Neural crest cell (in vitro differentiated cells): Measurements from ENCODE around the gene RGS17. TPM values are rescaled to one million over a fixed set of nuclear protein-coding genes. Genes with fewer than 3 reads are reported as not detected.
"Not testable (repeated sequence)": the region's sequence is repeated elsewhere in the genome, so short reads cannot be mapped to it uniquely, and the experiment has no call there.

Experiments used
- DNase-seq: peaks from one replicate; pipeline ENCODE4 v3.0.0; 2021; ENCODE audit warnings: low read depth, mixed read lengths, low spot score
- H3K27ac Mint-ChIP-seq: one replicate; pipeline ENCODE4 v1.8.0; 2021; ENCODE audit warnings: mild to moderate bottlenecking, mixed read lengths; ENCODE audit not compliant: unreplicated experiment
- H3K27me3 Mint-ChIP-seq: 2 replicates; pipeline ENCODE4 v1.8.0; 2021; ENCODE audit warnings: low read depth, mild to moderate bottlenecking, mixed read lengths
- H3K36me3 Mint-ChIP-seq: 2 replicates; pipeline ENCODE4 v1.8.0; 2021; ENCODE audit warnings: low read depth, mild to moderate bottlenecking, mixed read lengths
- H3K4me1 Mint-ChIP-seq: 2 replicates; pipeline ENCODE4 v1.8.0; 2021; ENCODE audit warnings: mixed read lengths
- H3K4me3 Mint-ChIP-seq: one replicate; pipeline ENCODE4 v1.8.0; 2021; ENCODE audit warnings: mild to moderate bottlenecking, mixed read lengths
- H3K9me3 Mint-ChIP-seq: 2 replicates; pipeline ENCODE4 v1.8.0; 2021; ENCODE audit warnings: mixed read lengths
- total RNA-seq: library from RNA; stranded (reverse); gene quantifications from 2 replicates; pipeline ENCODE4 v1.2.1, GENCODE V29; 2021
- TF ChIP-seq, protein P1 (sequence below): fragments of 200-600 bp; sonication (generic); conservative IDR thresholded peaks from 2 replicates; pipeline ENCODE4 v1.5.0; 2021; ENCODE audit warnings: antibody characterized with exemption, mild to moderate bottlenecking

Gene RGS17
- total RNA-seq, 1 donor from 2014 or later = 4.7 TPM

DNA sequence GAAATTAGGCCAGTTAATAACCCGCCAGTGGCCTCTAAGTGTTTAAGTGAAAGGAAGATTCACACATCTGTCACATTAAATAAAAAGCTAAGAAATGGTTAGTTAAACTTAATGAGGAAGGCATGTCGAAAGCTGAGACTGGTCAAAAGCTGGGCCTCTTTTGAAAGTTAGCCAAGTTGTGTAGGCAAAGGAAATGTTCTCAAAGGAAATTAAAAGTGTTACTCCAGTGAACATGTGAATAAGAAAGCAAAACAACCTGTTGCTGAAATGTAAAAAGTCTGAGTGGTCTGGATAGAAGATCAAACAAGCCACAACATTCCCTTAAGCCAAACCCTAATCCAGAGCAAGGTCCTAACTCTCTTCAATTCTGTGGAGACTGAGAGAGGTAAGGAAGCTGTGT is 117.6 kb downstream of the RGS17 start:
- no peak overlapping the region for H3K27ac Mint-ChIP-seq
- H3K4me3 Mint-ChIP-seq = no peak overlapping the region
- H3K36me3 Mint-ChIP-seq = no peaks in the 10 kb centered on the region

DNA sequence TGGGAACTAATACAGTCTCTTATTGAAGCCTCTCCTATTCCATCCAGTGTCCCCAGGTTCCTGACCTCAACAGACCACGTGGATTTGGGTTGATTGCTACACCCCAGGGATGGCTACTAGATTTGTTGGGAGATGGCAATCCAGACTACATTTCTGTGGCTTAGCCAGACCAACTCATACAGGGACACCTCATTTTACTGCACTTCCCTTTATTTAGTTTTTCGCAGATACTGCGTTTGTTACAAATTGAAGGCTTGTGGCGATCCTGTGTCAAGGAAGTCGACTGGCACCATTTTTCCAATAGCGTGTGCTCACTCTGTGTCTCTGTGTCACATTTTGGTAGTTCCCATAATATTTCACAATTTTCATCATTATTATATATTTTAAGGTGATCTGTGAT is 118.2 kb downstream of the RGS17 start:
- TF ChIP-seq, protein P1, sequence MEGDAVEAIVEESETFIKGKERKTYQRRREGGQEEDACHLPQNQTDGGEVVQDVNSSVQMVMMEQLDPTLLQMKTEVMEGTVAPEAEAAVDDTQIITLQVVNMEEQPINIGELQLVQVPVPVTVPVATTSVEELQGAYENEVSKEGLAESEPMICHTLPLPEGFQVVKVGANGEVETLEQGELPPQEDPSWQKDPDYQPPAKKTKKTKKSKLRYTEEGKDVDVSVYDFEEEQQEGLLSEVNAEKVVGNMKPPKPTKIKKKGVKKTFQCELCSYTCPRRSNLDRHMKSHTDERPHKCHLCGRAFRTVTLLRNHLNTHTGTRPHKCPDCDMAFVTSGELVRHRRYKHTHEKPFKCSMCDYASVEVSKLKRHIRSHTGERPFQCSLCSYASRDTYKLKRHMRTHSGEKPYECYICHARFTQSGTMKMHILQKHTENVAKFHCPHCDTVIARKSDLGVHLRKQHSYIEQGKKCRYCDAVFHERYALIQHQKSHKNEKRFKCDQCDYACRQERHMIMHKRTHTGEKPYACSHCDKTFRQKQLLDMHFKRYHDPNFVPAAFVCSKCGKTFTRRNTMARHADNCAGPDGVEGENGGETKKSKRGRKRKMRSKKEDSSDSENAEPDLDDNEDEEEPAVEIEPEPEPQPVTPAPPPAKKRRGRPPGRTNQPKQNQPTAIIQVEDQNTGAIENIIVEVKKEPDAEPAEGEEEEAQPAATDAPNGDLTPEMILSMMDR = no peak
- Mint-ChIP-seq H3K27me3 (no peaks in the 10 kb centered on the region), H3K27ac (no peak overlapping the region), H3K36me3 (no peaks in the 10 kb centered on the region), H3K4me1 (no peaks in the 10 kb centered on the region), H3K9me3 (no peaks in the 10 kb centered on the region), H3K4me3 (no peak overlapping the region)
- DNase-seq = no peak

More for the DNA sequence above, 117.6 kb downstream of the RGS17 start:
- H3K27me3 Mint-ChIP-seq = no peaks in the 10 kb centered on the region
- no peaks in the 10 kb centered on the region for H3K4me1 Mint-ChIP-seq
- no peaks in the 10 kb centered on the region for H3K9me3 Mint-ChIP-seq
- TF ChIP-seq, protein P1 = no peak
- no peak for DNase-seq

DNA sequence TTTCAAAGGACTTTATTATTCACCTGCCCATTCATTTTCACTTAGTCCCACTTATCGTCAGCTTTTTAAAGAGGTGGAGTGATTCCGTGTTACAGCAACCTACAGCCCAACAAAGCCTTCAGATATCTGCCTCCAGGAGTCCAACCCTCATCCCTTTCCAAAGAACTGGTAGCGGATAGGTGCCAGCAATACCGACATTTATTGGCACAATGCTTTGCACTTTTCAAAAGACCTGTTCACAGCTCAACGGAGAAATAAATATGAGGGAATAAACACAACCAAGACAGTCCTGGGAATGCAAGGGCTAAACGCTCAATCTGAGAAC is 127.8 kb downstream of the RGS17 start:
- Mint-ChIP-seq H3K27me3 (no peaks in the 10 kb centered on the region), H3K27ac (peak overlapping the region; percentile 98), H3K9me3 (no peaks in the 10 kb centered on the region), H3K4me1 (peaks cover 35% of the 10 kb centered on the region), H3K4me3 (peak overlapping the region; percentile 96), H3K36me3 (peaks cover 5% of the 10 kb centered on the region)
- TF ChIP-seq, protein P1 = no peak
- DNase-seq = no peak

DNA sequence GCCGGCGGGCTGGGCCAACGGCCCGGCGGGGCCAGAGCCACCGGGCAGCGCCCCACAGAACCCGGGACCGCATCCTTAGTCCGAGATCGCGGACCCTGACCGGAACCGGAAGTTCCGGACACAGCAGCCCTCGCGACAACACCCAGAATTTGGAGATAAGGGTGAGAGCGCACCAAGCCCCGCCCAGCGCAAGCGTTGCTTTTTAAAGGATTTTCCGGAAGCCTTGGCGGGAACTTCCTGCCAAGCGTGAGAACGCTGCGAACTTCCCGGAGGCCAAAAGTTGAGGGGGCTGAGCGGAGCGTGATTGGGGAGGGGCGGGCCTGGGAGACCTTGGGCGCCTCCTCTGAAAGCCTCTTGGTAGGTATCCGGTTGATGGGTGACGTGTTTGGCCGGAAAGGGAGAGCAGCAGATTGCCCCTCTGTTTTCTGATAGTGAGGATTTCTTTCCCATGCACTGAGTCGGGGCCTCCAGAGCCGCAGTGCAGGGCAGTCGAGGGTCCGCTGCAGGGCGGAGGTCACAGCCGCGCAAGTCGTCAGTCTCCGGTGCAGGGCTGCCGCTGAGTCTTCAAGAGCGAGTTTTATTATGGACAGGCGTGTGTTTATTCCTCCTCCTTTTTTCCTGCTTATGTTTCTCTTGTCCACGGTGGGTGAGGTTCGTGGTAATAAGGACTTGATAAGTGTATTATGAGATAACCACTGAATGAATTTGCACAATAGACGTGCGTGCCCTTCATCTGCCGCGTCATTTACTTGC is 128.3 kb downstream of the RGS17 start, which contains the start of gene MTRF1L:
Gene MTRF1L (minus strand): TSS at position 97 of the 753 bp plus-strand sequence. CDS start 24 bp downstream, at position 73.
- TF ChIP-seq, protein P1 = no peak
- Mint-ChIP-seq H3K9me3 (no peaks in the 10 kb centered on the region), H3K27ac (peak within 1 kb of the TSS; percentile 98)

DNA sequence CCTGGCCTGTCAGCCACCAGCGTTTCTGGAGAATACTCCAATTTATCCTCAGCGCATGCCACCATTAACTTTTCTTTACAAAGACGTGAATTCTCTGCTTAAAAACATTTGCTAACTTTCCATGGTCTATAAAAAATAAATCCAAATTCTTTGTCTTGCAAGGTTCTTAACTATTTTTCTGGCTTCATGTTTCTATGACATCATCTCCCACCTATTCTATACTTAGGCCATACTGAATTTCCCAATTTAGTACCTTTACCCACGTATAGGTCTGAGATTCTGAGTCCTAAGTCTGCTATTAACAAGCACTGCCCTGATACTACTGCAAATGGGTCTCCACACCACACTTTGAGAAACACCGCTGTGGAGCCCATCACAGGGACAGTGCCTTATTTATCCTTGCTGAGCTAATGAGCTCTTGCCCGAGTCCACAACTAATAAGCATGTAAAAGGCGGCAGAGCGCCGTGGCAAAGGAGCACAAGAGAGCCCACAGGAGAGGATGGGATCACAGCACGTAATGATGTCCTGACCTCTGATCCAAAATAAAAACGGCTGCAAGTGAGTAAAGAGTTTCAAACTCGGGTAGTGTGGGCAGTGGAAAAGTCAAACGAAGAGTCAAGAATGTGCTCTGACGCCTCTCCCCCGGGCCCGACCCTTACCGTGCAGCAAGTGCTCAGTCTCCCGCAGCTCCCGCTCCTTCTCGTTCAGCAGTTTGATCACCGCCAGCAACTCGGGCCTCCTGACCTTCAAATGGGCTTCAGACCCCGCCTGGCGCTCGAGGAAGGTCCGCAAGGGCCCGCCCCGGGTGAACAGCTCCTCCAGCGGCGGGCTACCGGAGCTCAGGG is 129.1 kb downstream of the RGS17 start:
- H3K4me1 Mint-ChIP-seq = peaks cover 35% of the 10 kb centered on the region
- H3K4me3 Mint-ChIP-seq = peak overlapping the region; percentile 96
- no peaks in the 10 kb centered on the region for H3K9me3 Mint-ChIP-seq
- H3K27me3 Mint-ChIP-seq = no peaks in the 10 kb centered on the region
- TF ChIP-seq, protein P1 = no peak
- peaks cover 7% of the 10 kb centered on the region for H3K36me3 Mint-ChIP-seq
- H3K27ac Mint-ChIP-seq = peak overlapping the region; percentile 93
- peak; percentile 10 for DNase-seq

More for the DNA sequence above, 128.3 kb downstream of the RGS17 start, which contains the start of gene MTRF1L:
- no peaks in the 10 kb centered on the region for H3K27me3 Mint-ChIP-seq
- H3K36me3 Mint-ChIP-seq = peaks cover 5% of the 10 kb centered on the region
- peak; percentile 85 for DNase-seq
- H3K4me1 Mint-ChIP-seq = peaks cover 35% of the 10 kb centered on the region
- peak within 1 kb of the TSS; percentile 96 for H3K4me3 Mint-ChIP-seq

DNA sequence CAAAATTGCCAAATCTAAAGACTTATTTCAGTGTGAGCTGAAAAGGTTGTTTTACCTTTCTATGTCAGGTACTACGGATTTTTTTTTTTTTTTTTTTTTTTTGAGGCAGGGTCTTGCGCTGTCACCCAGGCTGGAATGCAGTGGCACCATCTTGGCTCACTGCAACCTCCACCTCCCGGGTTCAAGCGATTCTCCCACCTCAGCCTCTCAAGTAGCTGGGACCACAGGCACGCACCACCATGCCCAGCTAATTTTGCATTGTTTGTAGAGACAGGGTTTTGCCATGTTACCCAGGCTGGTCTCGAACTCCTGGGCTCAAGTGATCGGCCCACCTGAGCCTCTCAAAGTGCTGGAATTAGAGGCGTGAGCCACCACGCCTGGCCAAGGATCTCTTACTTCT is 130.3 kb downstream of the RGS17 start:
- not testable (repeated sequence) for H3K27me3 Mint-ChIP-seq, H3K9me3 Mint-ChIP-seq, H3K27ac Mint-ChIP-seq, DNase-seq, H3K36me3 Mint-ChIP-seq
- Mint-ChIP-seq H3K4me1 (peaks cover 35% of the 10 kb centered on the region), H3K4me3 (peak overlapping the region; percentile 96)
